Panc1 (cell line): ENCODE measurements around the gene ZNF407. TPM values are rescaled to one million over a fixed set of nuclear protein-coding genes. Genes with fewer than 3 reads are reported as not detected.

Experiments
- ATAC-seq: fragments of 200-7000 bp; cut with Tn5 transposase; 2 replicates; pipeline ENCODE4 v1.9.1; 2020; ENCODE audit warnings: mild to moderate bottlenecking, moderate library complexity
- BruUV-seq: library from RNA; stranded (reverse); fragments of 400-500 nt; replicated peaks from 2 replicates; lab custom pipeline; 2021; lab: Mats Ljungman, UMichigan
- CTCF ChIA-PET: fragments of 300-600 bp; sonication (Branson Sonifier 250); formaldehyde crosslinking; loops from one replicate; lab custom pipeline; 2022; ENCODE audit warnings: antibody characterized with exemption; lab: Charles Lee
- POLR2A ChIA-PET: fragments of 300-600 bp; sonication (Branson Sonifier 250); formaldehyde crosslinking; loops from one replicate; lab custom pipeline; 2022; ENCODE audit warnings: antibody characterized with exemption; lab: Charles Lee
- DNase-seq: peaks from one replicate; pipeline ENCODE4 v3.0.0-alpha.2; 2010; ENCODE audit warnings: low read depth, low spot score
- H3K27ac ChIP-seq: 2 replicates; pipeline ENCODE4 v1.5.1; 2011; ENCODE audit warnings: mild to moderate bottlenecking, low read length, inconsistent platforms
- H3K27me3 ChIP-seq: fragments of 200-500 bp; sonication (Bioruptor generic); 2 replicates; pipeline ENCODE4 v1.6.0; 2014; ENCODE audit warnings: low read length, inconsistent platforms; ENCODE audit not compliant: control insufficient read depth, insufficient read depth
- H3K36me3 ChIP-seq: fragments of 200-500 bp; sonication (Bioruptor generic); 2 replicates; pipeline ENCODE4 v1.5.1; 2014; ENCODE audit warnings: inconsistent platforms, mild to moderate bottlenecking, low read length, moderate library complexity; ENCODE audit not compliant: control insufficient read depth, insufficient read depth
- H3K4me1 ChIP-seq: 2 replicates; pipeline ENCODE4 v1.5.1; 2011; ENCODE audit warnings: inconsistent platforms, mild to moderate bottlenecking, low read length, moderate library complexity; ENCODE audit not compliant: control insufficient read depth, insufficient read depth
- H3K4me3 ChIP-seq, 2 experiments: 2 replicates each; pipeline ENCODE4 v1.5.1; 2011 to 2012; ENCODE audit warnings: low read depth in 2 of 2, low read length in 2 of 2, mild to moderate bottlenecking in 2 of 2, inconsistent platforms in 1 of 2, moderate library complexity in 1 of 2
- H3K9me3 ChIP-seq: fragments of 200-500 bp; sonication (Bioruptor generic); 2 replicates; pipeline ENCODE4 v1.5.1; 2014; ENCODE audit warnings: low read depth, mild to moderate bottlenecking, inconsistent platforms, low read length, moderate library complexity; ENCODE audit not compliant: control insufficient read depth, insufficient read depth
- POLR2AphosphoS5 ChIP-seq: IDR thresholded peaks from 2 replicates; pipeline ENCODE4 v1.6.1; 2012; ENCODE audit warnings: mild to moderate bottlenecking, low read depth, low read length, moderate library complexity
- SIN3A ChIP-seq: IDR thresholded peaks from 2 replicates; pipeline ENCODE4 v1.6.1; 2012; ENCODE audit warnings: low read depth, mild to moderate bottlenecking, low read length, moderate library complexity, borderline replicate concordance; ENCODE audit not compliant: insufficient read depth
- TCF7L2 ChIP-seq: IDR thresholded peaks from 2 replicates; pipeline ENCODE4 v1.6.1; 2011; ENCODE audit warnings: mild to moderate bottlenecking, low read depth, low read length, inconsistent platforms
- in situ Hi-C: cut with HindIII; loops from 2 replicates; pipeline ENCODE4 v1.10.0; 2016; ENCODE audit warnings: low sequenced_read_pairs, low pct_unique_long_range_greater_than_20kb
- intact Hi-C: fragments of 100-400 bp; cut with micrococcal nuclease; formaldehyde crosslinking; loops from one replicate; pipeline ENCODE4 v1.10.0; 2022; ENCODE audit not compliant: unreplicated experiment
- total RNA-seq: library from RNA; stranded (reverse); gene quantifications from one replicate; pipeline ENCODE4 v1.2.1, GENCODE V29; 2021; ENCODE audit not compliant: unreplicated experiment
- TF ChIP-seq, protein P1 (sequence below), 2 experiments: IDR thresholded peaks; 2 replicates each; pipeline ENCODE4 v1.6.1; 2011 to 2012; ENCODE audit warnings: low read depth in 2 of 2, control low read depth in 1 of 2, low read length in 1 of 2, mild to moderate bottlenecking in 1 of 2, moderate library complexity in 1 of 2; ENCODE audit not compliant: insufficient read depth in 1 of 2
- TF ChIP-seq, protein P2 (sequence below): fragments of 450-650 bp; IDR thresholded peaks from 2 replicates; pipeline ENCODE4 v1.5.1; 2017; ENCODE audit warnings: mild to moderate bottlenecking

ZNF407 gene
- total RNA-seq, 1 experiment from 2014 or later = 16.8 TPM

DNA sequence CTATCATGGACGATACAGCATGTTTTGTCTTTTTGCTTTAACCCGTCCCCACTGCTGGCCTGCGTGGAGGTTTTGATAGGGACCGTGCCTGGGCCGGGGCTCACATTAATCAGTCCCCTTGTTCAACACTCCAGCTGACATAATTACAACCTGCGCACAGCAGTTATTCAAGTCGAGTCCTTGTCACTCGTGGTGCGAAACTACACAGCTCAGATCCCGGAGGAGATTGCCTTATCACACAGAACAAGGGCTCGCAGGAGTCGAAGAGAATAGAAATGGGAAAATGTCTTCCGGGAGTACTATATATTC lies 304.4 kb downstream of the ZNF407 start:
- no peak overlapping the region for H3K4me3 ChIP-seq
- in situ Hi-C loops (no loop called here), intact Hi-C loops (no loop called here)
- ChIA-PET POLR2A (no interaction called here), CTCF (interaction anchor here (0.7 kb wide), 1 partner anchor 276 kb away, joined by 4 read pairs; no protein-coding TSS in a partner anchor)
- TF ChIP-seq, protein P1, sequence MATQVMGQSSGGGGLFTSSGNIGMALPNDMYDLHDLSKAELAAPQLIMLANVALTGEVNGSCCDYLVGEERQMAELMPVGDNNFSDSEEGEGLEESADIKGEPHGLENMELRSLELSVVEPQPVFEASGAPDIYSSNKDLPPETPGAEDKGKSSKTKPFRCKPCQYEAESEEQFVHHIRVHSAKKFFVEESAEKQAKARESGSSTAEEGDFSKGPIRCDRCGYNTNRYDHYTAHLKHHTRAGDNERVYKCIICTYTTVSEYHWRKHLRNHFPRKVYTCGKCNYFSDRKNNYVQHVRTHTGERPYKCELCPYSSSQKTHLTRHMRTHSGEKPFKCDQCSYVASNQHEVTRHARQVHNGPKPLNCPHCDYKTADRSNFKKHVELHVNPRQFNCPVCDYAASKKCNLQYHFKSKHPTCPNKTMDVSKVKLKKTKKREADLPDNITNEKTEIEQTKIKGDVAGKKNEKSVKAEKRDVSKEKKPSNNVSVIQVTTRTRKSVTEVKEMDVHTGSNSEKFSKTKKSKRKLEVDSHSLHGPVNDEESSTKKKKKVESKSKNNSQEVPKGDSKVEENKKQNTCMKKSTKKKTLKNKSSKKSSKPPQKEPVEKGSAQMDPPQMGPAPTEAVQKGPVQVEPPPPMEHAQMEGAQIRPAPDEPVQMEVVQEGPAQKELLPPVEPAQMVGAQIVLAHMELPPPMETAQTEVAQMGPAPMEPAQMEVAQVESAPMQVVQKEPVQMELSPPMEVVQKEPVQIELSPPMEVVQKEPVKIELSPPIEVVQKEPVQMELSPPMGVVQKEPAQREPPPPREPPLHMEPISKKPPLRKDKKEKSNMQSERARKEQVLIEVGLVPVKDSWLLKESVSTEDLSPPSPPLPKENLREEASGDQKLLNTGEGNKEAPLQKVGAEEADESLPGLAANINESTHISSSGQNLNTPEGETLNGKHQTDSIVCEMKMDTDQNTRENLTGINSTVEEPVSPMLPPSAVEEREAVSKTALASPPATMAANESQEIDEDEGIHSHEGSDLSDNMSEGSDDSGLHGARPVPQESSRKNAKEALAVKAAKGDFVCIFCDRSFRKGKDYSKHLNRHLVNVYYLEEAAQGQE (IDR thresholded peaks at IDR 0.05; ENCODE audit: insufficient read depth in 1 of 2, low read depth in 2 of 2, low read length in 1 of 2) = no peak
- TF ChIP-seq, protein P2, sequence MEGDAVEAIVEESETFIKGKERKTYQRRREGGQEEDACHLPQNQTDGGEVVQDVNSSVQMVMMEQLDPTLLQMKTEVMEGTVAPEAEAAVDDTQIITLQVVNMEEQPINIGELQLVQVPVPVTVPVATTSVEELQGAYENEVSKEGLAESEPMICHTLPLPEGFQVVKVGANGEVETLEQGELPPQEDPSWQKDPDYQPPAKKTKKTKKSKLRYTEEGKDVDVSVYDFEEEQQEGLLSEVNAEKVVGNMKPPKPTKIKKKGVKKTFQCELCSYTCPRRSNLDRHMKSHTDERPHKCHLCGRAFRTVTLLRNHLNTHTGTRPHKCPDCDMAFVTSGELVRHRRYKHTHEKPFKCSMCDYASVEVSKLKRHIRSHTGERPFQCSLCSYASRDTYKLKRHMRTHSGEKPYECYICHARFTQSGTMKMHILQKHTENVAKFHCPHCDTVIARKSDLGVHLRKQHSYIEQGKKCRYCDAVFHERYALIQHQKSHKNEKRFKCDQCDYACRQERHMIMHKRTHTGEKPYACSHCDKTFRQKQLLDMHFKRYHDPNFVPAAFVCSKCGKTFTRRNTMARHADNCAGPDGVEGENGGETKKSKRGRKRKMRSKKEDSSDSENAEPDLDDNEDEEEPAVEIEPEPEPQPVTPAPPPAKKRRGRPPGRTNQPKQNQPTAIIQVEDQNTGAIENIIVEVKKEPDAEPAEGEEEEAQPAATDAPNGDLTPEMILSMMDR = no peak
- no peak for TF ChIP-seq POLR2AphosphoS5
- no peak for TF ChIP-seq SIN3A
- TF ChIP-seq TCF7L2 = no peak
- H3K4me1 ChIP-seq = peaks cover 13% of the 10 kb centered on the region; the same call in 1 of the 2 replicates
- no peaks in the 10 kb centered on the region for H3K27me3 ChIP-seq
- H3K36me3 ChIP-seq = no peaks in the 10 kb centered on the region
- ATAC-seq = no peak
- no TSS peak for BruUV-seq
- no peak for DNase-seq
- H3K9me3 ChIP-seq = no peaks in the 10 kb centered on the region
- no peak overlapping the region for H3K27ac ChIP-seq

DNA sequence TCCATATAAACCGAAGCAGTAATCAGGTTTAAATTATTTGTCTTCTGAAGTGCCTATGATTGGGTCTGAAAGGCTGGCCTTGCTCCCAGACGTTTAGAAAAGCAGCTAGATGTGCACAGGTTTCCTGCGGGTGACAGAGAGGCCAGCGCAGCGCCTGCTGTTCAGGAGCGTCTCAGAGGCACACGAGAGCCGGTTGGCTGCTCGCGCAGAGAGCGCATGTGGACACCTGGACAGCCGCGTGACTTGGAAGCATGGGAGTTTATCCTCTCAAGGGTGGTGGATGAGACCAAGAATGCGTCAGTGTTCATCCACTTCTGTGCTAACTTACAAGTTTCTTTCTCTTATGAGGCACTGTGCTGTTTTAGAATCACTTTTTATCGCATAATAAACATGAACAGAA lies 307.6 kb downstream of the ZNF407 start:
- DNase-seq (no peak), ATAC-seq (no peak)
- Histone ChIP-seq H3K4me1 (no peaks in the 10 kb centered on the region), H3K27me3 (no peaks in the 10 kb centered on the region), H3K36me3 (no peaks in the 10 kb centered on the region), H3K4me3 (no peak overlapping the region), H3K9me3 (no peaks in the 10 kb centered on the region), H3K27ac (no peak overlapping the region)
- no peak for TF ChIP-seq SIN3A
- TF ChIP-seq TCF7L2 = no peak
- no peak for TF ChIP-seq POLR2AphosphoS5
- TF ChIP-seq, protein P1 (IDR thresholded peaks at IDR 0.05; ENCODE audit: insufficient read depth in 1 of 2, low read depth in 2 of 2, low read length in 1 of 2) = no peak
- TF ChIP-seq, protein P2 = no peak
- no TSS peak for BruUV-seq
- in situ Hi-C loops = no loop called here
- intact Hi-C loops = no loop called here
- CTCF ChIA-PET = no interaction called here
- POLR2A ChIA-PET = no interaction called here
